Measurements from ENCODE around the gene ACTR3C. TPM values are rescaled to one million over a fixed set of nuclear protein-coding genes. Genes with fewer than 3 reads are reported as not detected.

ACTR3C gene
- total and polyA plus RNA-seq, 3 donors from 2014 or later = 6.1 to 13.0 (median 12.2) TPM

GRCh38 chr7:150329331-150330120 lies 6.2 kb upstream of the ACTR3C start:
- intact Hi-C loops (cut with DNase I; ENCODE audit: low total_unique reads) = no loop called here

GRCh38 chr7:150327308-150327707 lies 4.0 kb upstream of the ACTR3C start:
- H3K9me3 ChIP-seq = no peaks in the 10 kb centered on the region
- intact Hi-C loops (cut with DNase I; ENCODE audit: low total_unique reads) = no loop called here
- TF ChIP-seq POLR2A (IDR thresholded peaks at IDR 0.05) (no peak), CTCF (IDR thresholded peaks at IDR 0.05) (no peak)
- no peak overlapping the region for H3K4me3 ChIP-seq
- no peaks in the 10 kb centered on the region for H3K27me3 ChIP-seq
- no peak for DNase-seq
- no peak overlapping the region for H3K27ac ChIP-seq
- no peaks in the 10 kb centered on the region for H3K36me3 ChIP-seq (ENCODE audit: low read depth, missing control alignments)
- 98 to 100% methylated on average over 3 of the region's 3 CpGs for WGBS, 2 donors
- H3K4me1 ChIP-seq = peaks cover 11% of the 10 kb centered on the region

More at GRCh38 chr7:150329331-150330120, 6.2 kb upstream of the ACTR3C start:
- no peaks in the 10 kb centered on the region for H3K36me3 ChIP-seq (ENCODE audit: low read depth, missing control alignments)
- no peak overlapping the region for H3K4me3 ChIP-seq
- H3K9me3 ChIP-seq = no peaks in the 10 kb centered on the region
- DNase-seq = no peak
- WGBS, 2 donors = 74 to 83% methylated on average over 12 to 22 of the region's 22 CpGs
- no peak overlapping the region for H3K27ac ChIP-seq
- no peaks in the 10 kb centered on the region for H3K27me3 ChIP-seq
- TF ChIP-seq POLR2A (IDR thresholded peaks at IDR 0.05) (no peak), CTCF (IDR thresholded peaks at IDR 0.05) (no peak)
- H3K4me1 ChIP-seq = peaks cover 2% of the 10 kb centered on the region

- peaks cover 11% of the 10 kb centered on the region for H3K4me1 ChIP-seq
- H3K27ac ChIP-seq = no peak overlapping the region
- H3K9me3 ChIP-seq = no peaks in the 10 kb centered on the region
- no peak for DNase-seq
- TF ChIP-seq POLR2A (IDR thresholded peaks at IDR 0.05) (no peak), CTCF (IDR thresholded peaks at IDR 0.05) (no peak)
- no peaks in the 10 kb centered on the region for H3K27me3 ChIP-seq
- H3K36me3 ChIP-seq (ENCODE audit: low read depth, missing control alignments) = no peaks in the 10 kb centered on the region
- 95 to 98% methylated on average over 4 of the region's 4 CpGs for WGBS, 2 donors
- intact Hi-C loops (cut with DNase I; ENCODE audit: low total_unique reads) = no loop called here
- H3K4me3 ChIP-seq = no peak overlapping the region
Observed at GRCh38 chr7:150326657-150327268, 3.4 kb upstream of the ACTR3C start.

GRCh38 chr7:150325901-150326300 lies 2.6 kb upstream of the ACTR3C start:
- no peak for DNase-seq
- 88 to 96% methylated on average over 6 of the region's 6 CpGs for WGBS, 2 donors
- H3K4me3 ChIP-seq = no peak overlapping the region
- no peaks in the 10 kb centered on the region for H3K36me3 ChIP-seq (ENCODE audit: low read depth, missing control alignments)
- no peak overlapping the region for H3K27ac ChIP-seq
- no peak for TF ChIP-seq POLR2A (IDR thresholded peaks at IDR 0.05)
- no peak for TF ChIP-seq CTCF (IDR thresholded peaks at IDR 0.05)
- H3K27me3 ChIP-seq = no peaks in the 10 kb centered on the region
- intact Hi-C loops (cut with DNase I; ENCODE audit: low total_unique reads) = no loop called here
- no peaks in the 10 kb centered on the region for H3K9me3 ChIP-seq
- peaks cover 11% of the 10 kb centered on the region for H3K4me1 ChIP-seq

All from testis (tissue), 3 donors.